GM12892 (cell line): ENCODE data around the gene ASF1B.

Experiments used
- POLR2A ChIP-seq: IDR thresholded peaks from 2 replicates; pipeline ENCODE4 v1.6.1; 2011; ENCODE audit warnings: low read depth, low read length, control low read depth
- POLR2AphosphoS5 ChIP-seq: IDR thresholded peaks from 2 replicates; pipeline ENCODE4 v1.6.1; 2011; ENCODE audit warnings: low read depth, low read length, control low read depth
- TAF1 ChIP-seq: IDR thresholded peaks from 2 replicates; pipeline ENCODE4 v1.6.1; 2011; ENCODE audit warnings: low read depth, mild to moderate bottlenecking, control low read depth, low read length, borderline replicate concordance

DNA sequence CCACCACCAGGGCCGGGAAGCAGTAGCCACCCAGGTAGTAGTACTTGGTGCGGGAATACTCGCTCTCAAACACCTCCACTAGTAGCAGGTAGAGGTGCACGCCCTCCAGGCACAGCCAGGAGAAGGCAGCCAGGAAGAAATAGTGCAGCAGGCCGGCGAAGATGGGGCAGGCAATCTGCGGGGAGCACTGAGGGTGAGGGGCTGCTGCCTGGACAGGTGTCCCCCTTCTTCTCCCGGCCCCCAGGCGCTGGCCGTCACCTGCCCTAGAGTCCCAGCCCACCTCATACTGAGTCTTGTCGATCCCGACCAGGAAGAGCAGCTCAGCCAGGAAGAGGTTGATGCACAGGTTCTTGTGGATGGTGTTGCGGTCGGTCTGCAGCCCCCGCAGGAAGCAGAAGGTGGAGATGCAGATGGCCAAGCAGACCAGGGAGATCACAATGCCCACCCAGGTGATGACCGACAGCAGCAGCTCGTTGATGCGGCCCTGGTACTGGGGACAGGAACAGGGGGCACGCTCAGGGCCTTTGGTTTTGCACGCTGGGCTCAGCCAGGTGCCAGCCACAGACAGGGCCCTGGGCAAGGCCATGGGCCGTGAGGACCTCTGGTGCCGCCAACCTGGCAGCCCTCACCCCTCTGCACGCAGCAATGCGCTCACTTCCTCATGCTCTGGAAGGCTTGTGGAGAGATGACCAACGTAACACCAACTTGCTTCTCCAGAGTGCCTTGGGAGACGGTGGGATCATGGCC lies 20.8 kb upstream of the ASF1B start:
- TF ChIP-seq POLR2A = no peak
- no peak for TF ChIP-seq TAF1
- no peak for TF ChIP-seq POLR2AphosphoS5
